ENCODE measurements around the gene RBKS. TPM values are rescaled to one million over a fixed set of nuclear protein-coding genes. Genes with fewer than 3 reads are reported as not detected.

RBKS gene
- total and polyA plus RNA-seq, 2 of the 13 experiments (the other 11 are each of a cell fraction or from before 2014, with no cell fraction given), result 7.7 to 8.3 TPM

GRCh38 chr2:27875089-27875881 lies 14.9 kb downstream of the RBKS start (continued):
- TF ChIP-seq ZNF749 (CRISPR knock-in tag; IDR thresholded peaks at IDR 0.05; ENCODE audit: borderline replicate concordance) (no peak), SRSF9 (IDR thresholded peaks at IDR 0.05; ENCODE audit: borderline replicate concordance, insufficient read depth, low read depth, low read length, poor library complexity, severe bottlenecking) (no peak), TFE3 (CRISPR knock-in tag; IDR thresholded peaks at IDR 0.05) (peak; percentile 32; the same call in 1 of the 2 replicates), NR2F6 (IDR thresholded peaks at IDR 0.05) (peak; percentile 75), NR2F6 (CRISPR knock-in tag; IDR thresholded peaks at IDR 0.05) (peak; percentile 85), DR1 (CRISPR knock-in tag; IDR thresholded peaks at IDR 0.05) (no peak), PRPF4 (IDR thresholded peaks at IDR 0.05; ENCODE audit: low read depth, low read length, poor library complexity, severe bottlenecking) (no peak), ATF3 (CRISPR knock-in tag; IDR thresholded peaks at IDR 0.05) (no peak), IRF2 (CRISPR knock-in tag; IDR thresholded peaks at IDR 0.05) (peak; percentile 56; the same call in 1 of the 2 replicates), GATA4 (IDR thresholded peaks at IDR 0.05; ENCODE audit: borderline replicate concordance, low read depth) (peak; percentile 83; the same call in 1 of the 2 replicates), BCL6 (CRISPR knock-in tag; IDR thresholded peaks at IDR 0.05) (peak; percentile 97), HNF4A (CRISPR knock-in tag; IDR thresholded peaks at IDR 0.05) (peak; percentile 56), ZKSCAN8 (CRISPR knock-in tag; IDR thresholded peaks at IDR 0.05; ENCODE audit: borderline replicate concordance) (no peak), ZBTB38 (CRISPR knock-in tag; IDR thresholded peaks at IDR 0.05) (no peak), ZNF205 (CRISPR knock-in tag; IDR thresholded peaks at IDR 0.05) (0 out of 2 replicates have a peak, but pooled peaks have one; percentile 36), SRSF4 (IDR thresholded peaks at IDR 0.05; ENCODE audit: low read depth, low read length, poor library complexity, severe bottlenecking) (no peak), FOXP4 (CRISPR knock-in tag; IDR thresholded peaks at IDR 0.05) (peak; percentile 94), MAZ (IDR thresholded peaks at IDR 0.05; ENCODE audit: borderline replicate concordance, low read depth, low read length) (no peak), MAZ (CRISPR knock-in tag; IDR thresholded peaks at IDR 0.05; ENCODE audit: low read depth) (no peak), THRA (CRISPR knock-in tag; IDR thresholded peaks at IDR 0.05; ENCODE audit: borderline replicate concordance) (peak; percentile 49; the same call in 1 of the 2 replicates), NR2F2 (IDR thresholded peaks at IDR 0.05; ENCODE audit: borderline replicate concordance, low read depth) (peak; percentile 34; the same call in 1 of the 2 replicates), GABPA (IDR thresholded peaks at IDR 0.05; ENCODE audit: low read depth, low read length) (no peak), GABPA (CRISPR knock-in tag; IDR thresholded peaks at IDR 0.05; ENCODE audit: low read depth) (0 out of 2 replicates have a peak, but pooled peaks have one; percentile 29), CC2D1A (CRISPR knock-in tag; IDR thresholded peaks at IDR 0.05) (no peak), ETV5 (CRISPR knock-in tag; IDR thresholded peaks at IDR 0.05; ENCODE audit: borderline replicate concordance) (peak; percentile 73; the same call in 1 of the 2 replicates)

Measured in HepG2 (cell line).